ENCODE data around the gene ILK.

DNA sequence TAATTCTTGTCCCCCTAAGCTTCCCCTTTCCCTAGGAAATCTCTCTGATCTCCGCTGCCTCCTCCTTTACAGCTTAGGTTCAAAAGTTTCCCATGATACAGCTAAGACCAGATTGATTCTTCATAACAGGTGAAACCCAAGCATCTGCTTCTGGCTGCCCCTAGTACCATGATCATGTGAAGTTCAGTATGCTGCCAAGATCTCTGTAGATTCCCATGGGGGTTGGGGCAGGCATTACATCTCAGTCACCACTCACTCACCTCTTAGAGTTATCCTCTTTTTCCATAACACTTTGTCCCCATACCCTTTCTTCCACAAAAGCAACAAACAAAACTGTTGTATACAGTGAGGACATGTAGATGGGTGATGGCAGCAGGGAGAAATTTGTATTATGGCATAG lies 44.2 kb upstream of the ILK start:
- TF ChIP-seq, protein P1, sequence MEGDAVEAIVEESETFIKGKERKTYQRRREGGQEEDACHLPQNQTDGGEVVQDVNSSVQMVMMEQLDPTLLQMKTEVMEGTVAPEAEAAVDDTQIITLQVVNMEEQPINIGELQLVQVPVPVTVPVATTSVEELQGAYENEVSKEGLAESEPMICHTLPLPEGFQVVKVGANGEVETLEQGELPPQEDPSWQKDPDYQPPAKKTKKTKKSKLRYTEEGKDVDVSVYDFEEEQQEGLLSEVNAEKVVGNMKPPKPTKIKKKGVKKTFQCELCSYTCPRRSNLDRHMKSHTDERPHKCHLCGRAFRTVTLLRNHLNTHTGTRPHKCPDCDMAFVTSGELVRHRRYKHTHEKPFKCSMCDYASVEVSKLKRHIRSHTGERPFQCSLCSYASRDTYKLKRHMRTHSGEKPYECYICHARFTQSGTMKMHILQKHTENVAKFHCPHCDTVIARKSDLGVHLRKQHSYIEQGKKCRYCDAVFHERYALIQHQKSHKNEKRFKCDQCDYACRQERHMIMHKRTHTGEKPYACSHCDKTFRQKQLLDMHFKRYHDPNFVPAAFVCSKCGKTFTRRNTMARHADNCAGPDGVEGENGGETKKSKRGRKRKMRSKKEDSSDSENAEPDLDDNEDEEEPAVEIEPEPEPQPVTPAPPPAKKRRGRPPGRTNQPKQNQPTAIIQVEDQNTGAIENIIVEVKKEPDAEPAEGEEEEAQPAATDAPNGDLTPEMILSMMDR (IDR thresholded peaks at IDR 0.05; ENCODE audit: insufficient read depth, low read depth, low read length) = no peak
- TF ChIP-seq EZH2 (IDR thresholded peaks at IDR 0.05; ENCODE audit: insufficient read depth, low read length) = no peak
